22Rv1 (cell line): ENCODE results near the gene LYAR.

Source experiments
- ZFX ChIP-seq: fragments of 450-650 bp; IDR thresholded peaks from 2 replicates; pipeline ENCODE4 v1.6.1; 2017; ENCODE audit warnings: antibody characterized with exemption, borderline replicate concordance
- TF ChIP-seq, protein P1 (sequence below): fragments of 450-650 bp; IDR thresholded peaks from 2 replicates; pipeline ENCODE4 v1.5.1; 2017; ENCODE audit warnings: mild to moderate bottlenecking

DNA sequence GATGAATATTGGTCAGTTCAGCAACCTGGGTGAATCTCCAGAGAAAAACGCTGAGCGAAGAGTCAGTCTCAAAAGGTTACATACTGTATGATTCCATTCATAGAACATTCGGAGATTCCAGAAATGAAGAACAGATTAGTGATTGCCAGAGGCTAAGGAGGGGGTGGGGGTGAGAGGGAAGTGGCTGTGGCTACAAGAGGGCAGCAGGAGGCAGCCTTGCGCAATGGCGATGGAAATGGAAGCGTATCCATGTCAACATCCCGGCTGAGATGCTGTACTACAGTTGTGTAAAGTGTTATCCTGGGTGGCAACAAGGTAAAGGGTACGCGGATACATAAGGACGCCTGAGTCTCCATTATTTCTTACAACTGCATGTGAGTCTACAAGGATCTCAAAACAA is 18.0 kb downstream of the LYAR start:
- TF ChIP-seq, protein P1, sequence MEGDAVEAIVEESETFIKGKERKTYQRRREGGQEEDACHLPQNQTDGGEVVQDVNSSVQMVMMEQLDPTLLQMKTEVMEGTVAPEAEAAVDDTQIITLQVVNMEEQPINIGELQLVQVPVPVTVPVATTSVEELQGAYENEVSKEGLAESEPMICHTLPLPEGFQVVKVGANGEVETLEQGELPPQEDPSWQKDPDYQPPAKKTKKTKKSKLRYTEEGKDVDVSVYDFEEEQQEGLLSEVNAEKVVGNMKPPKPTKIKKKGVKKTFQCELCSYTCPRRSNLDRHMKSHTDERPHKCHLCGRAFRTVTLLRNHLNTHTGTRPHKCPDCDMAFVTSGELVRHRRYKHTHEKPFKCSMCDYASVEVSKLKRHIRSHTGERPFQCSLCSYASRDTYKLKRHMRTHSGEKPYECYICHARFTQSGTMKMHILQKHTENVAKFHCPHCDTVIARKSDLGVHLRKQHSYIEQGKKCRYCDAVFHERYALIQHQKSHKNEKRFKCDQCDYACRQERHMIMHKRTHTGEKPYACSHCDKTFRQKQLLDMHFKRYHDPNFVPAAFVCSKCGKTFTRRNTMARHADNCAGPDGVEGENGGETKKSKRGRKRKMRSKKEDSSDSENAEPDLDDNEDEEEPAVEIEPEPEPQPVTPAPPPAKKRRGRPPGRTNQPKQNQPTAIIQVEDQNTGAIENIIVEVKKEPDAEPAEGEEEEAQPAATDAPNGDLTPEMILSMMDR: no peak; the same call in 1 of the 2 replicates
- TF ChIP-seq ZFX: no peak
